CD4-positive, alpha-beta T cell treated with Interleukin-15 for 4 hours (primary cell): Measurements from ENCODE around the gene WLS.
"Not testable (repeated sequence)": the region's sequence is repeated elsewhere in the genome, so short reads cannot be mapped to it uniquely, and the experiment has no call there.

Source experiments
- DNase-seq: peaks from one replicate; pipeline ENCODE4 v3.0.0-alpha.2; 2020; ENCODE audit warnings: low spot score

WLS gene

DNA sequence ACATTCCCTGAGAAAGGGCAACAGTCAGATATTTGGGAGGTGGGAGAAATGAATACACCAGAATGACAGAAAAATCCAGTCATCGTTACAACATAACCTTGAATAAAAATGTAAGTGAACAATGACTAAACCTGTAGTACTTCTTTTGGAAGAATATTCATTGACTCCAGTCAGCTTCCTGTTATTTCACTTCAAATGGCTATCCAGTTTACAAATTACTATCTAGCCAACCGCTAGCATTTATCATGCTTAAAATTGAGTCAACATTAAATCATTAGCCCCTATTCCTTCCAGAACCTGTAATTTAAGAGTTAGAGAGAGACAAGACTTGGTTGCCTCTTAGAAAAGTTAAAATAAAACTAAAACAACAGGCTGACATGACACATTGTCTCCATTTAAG, 33.6 kb downstream of the WLS start:
- DNase-seq, result no peak

DNA sequence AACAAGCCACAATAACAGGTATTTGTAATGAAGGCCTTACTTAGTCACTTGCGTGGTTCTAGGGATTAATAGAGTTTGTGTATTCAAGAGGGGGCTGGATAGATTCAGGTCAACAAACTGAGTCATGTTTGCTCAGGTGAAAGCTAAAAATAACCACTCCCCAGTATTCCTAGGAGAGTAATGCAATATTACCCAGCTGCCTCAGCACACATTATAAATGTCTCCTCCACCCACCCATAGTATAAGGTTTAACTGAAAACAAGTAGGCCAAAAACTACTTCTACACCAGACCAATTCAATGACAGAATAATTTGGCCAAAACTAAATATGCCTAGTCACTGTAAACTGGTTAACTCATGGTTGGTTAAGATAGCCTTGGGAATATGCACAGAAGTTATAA, 34.4 kb downstream of the WLS start:
- no peak for DNase-seq

DNA sequence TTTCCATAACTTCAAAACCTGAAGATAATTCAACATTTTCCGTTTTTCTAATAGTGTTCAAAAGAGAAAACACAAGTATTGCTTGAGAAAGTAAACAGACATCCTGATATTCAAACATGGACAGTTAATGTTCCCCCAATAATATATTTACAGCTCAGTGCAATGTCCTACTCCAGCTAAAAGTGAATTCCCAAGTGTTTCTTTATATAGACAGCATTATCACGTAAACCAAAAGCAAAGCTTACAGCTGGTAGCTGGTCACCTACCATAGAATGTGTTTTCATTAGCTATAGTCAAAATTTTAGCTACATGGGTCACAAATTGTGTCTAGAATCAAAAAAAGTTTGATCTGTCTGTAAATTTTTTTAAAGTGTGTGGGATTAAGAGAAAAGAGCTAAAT, 34.9 kb downstream of the WLS start:
- no peak for DNase-seq

DNA sequence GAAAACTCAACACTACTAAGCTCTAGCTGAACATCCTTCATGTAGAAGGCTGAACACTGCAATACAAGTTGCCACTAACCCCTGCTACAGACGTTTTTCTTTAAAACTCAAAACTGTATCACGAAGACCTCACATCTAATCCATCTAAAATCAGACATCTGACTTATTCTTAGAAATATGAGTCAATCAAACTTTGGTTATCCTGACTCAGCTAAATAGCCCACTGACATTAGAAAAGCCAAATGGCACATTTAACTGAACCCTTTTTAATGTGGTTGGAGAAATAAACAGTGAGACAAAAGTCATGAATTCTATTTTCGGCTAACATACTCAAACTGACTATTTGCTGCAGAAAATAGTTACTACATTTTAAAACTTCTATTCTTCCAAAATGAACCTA, 35.6 kb downstream of the WLS start:
- DNase-seq, result no peak

DNA sequence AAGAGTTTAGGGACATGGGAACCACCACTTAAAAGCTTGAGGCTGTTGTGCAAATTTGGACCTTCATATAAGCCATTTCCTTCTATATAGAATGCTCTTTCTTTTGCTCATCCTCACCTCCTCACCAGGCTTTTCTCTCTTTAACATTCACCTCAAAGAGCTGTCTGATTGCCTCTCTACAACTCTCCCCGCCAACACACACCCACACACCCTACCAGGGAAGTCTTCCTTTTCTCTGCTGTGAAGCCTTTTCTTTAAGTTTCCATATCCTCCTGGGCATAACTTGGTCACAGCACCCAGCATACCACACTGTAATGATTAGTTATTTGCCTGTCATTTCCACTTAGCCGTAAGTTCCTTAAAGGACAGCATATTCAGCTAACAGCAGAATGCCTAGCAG, 40.6 kb downstream of the WLS start:
- no peak for DNase-seq

DNA sequence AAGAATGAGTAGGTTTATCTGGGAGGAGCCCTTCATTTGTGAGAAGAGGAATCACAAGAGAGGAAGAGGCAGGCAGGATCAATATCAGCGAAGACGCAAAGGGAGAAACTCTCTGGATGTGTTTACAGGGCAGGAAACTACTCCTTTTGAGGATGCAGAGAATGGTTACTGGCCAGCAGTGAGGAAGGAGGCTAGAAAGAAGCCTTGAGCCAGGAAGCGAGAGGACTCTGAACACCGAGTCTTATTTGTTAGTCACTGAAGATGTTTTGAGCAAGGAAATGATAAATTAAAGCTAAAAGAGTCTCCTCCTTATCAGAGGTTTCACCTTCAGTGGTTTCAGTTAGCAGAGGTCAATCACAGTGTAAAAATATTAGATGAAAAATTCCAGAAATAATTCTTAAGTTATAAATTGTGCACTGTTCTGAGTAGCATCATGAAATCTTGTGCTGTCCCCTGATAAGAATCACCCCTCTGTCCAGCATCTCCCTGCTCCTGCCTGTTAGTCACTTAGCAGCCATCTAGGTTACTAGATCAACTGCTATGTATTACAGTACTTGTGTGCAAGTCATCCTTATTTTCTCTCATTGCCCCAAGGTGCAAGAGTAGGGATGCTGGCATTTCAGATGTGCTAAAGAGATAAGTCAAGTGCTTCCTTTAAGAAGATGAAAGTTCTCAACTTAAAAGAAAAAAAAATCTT, 43.5 kb downstream of the WLS start:
- DNase-seq, result no peak

DNA sequence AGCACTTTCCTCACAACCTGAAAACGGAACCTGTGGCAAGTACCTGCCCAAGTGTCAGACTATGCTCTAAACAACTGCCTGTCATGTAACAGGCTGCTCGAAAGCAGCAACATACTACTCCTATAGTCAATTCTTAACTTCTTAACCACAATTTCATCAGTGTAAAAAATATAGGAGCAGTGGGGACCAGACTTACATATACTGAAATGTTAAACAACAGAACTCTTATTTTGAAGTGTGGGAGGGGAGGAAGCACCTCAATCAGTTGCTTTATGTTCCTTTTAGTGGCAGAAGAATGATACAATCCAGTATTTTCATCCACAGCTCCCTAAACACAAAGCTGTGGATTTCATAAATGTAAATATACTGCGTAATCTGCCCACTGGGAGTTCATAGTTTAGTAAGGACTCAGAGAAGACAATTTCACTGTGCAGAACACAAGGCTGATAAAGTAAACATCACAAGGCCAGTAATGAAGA, 44.2 kb downstream of the WLS start:
- no peak for DNase-seq

DNA sequence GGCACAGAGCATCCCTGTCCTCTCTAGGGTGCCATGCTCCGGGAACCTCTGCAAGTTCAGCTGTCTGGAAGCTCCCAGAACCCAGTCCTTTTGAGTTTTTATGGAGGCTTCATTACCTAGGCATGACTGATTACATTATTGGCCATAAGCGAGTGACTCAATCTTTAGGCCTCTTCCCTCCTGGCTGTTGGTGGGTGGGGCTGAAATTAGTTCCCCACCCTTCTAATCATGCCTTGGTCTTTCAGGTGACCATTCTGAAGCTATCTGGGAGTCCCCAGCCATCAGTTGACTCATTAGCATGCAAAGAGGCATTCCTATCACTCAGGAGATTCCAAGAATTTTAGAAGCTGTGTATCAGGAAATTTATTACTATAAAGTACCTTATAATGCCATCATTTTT, 46.6 kb downstream of the WLS start:
- no peak for DNase-seq

DNA sequence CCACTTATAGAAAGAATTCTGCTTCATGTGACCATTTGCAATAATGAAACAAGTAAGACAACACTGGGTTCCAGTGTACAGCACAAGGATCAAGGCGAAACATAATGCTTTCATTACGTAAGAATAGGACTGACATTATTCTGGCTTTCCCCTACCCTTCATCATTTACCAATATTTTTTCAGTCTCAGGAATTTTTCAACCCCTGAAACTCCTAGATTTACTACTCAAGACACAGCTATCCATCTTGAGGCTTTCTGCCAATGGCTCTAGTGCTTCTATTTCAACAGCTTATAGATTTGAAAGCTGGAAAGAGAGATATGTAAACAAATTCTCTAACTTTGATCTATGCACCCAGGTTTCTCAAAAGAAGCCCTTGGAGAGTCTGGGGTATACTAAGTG, 48.4 kb downstream of the WLS start:
- DNase-seq, result no peak

DNA sequence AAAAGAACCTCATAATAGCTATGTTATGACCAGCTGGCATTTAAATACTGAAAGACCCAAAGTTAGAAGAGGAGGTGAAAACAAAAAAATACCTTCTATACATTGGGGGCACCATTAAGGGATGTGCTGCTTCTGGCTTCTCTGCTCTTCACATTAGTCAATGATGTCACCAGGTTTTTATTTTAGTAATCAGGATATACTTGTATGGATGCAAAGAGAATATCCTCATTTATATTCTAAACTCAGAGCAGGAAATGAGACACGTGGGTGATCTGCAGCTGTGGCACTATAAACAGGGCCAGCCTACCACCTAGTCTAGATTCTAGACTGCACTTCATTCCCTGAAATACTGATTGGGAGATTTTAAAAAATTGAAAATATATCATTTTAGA, 51.2 kb downstream of the WLS start:
- DNase-seq, result no peak

DNA sequence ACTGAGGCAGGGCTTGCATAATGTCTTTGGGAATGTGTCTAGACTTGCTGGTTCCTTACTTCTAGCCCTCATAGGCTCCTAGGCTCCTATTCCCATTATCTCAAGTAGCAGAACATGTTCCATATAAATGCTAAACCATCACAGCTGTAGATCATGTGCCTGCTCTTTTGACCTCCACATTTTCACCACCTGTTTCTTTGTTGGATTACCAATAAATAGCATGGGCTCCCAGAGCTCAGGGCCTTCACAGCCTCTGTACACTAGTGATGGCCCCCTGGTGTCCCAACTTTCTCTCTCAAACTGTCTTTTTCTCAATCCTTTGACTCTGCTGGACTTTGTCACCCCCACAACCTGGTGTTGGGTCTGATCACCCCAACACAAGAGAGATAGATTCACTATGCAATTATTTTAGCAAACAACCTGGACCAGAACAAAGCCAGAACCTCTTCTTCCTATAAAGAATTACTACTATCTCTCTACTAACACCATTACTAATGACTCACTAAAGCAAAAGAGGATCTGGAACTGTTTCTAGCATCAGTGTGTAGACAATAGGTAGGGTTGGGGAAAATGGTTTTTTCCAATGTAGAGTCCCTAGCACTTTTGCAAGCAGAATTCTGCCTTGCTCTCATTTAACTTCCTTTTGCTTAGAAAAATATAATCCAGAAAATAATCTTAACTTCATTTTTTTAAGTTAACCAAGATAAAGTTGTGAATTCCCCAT, 51.7 kb downstream of the WLS start:
- no peak for DNase-seq

DNA sequence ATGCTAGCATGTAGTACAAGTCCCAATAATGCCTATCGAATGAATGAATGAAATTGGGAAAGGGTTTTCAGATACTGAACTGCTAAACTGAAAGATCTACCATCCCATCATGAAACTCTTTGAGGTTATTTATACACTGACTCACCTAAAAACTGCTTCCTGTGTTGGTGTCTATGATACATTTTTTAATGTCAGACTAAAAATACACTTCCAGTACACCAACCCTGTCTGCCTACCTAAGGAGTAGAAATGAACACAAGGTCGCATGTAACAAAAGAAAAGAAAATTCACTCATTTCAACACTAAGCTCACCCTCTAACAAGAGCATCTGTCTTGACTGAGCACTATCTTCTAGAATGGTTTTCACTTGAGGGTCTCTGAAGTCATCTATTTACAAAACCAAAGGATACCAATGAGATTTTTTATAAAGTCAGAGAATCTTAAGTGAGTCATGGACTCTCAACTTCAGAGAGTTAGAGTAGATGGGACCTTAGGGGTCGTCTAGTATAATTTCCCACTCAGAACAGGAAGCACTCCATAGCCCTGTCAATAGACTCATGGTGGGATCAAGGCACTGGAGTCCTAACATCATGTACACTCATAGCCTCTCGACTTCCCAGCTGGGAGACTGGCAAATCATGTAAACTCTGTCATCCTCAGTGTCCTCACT, 53.4 kb downstream of the WLS start:
- DNase-seq, result no peak

DNA sequence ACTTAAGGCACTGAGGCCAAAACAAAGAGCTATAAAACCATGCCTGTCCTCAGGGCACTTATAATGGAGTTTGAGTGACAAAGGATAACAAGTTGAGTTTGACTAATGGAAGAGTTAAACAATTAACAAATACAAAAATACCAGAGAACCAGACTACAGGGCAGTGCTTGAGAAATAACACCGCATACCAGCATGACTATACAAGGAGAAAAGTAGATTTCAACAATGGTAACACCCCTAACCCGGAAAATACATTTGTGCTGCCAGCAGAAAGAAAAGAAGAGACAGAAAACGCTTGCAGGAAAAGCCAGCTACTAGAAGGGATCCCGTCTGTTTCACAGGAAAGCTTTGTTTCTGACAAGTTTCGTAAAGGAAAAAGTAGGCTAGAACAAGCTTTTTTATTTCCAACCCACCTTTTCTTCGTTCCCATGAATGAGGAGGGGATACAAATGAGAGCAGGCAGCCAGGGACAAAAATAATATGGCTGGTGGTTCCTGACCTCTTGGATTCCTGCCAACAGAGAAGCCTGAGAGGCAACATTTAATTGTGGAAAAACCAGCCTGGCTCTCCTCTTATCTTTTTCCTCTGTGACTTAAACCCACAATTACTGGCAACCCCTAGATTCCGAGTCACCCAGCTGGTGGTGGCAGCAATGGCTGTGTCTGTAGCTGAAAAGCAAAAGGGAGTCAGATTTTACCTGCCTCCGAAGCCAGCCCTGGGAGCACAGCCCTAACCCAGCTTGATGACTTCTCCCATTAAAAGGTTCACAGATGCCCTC, 56.5 kb downstream of the WLS start:
- DNase-seq, result no peak

DNA sequence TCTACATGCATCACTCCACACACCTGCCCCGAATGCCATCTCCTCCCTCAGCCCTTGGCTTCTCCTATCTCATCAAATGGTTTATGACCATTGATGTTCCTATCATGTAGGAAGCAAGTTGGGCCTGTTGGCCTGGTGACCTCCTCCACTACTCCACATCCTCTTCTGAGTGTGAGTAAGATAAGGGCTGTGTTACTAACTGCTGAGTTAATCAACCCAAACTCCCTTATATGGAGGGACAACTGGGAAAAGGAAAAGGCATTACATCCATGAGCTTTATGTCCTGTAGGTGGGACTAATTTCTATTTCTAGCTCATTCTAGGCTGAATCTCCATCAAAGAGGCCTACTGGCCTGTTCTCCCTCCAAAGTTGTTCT, 57.6 kb downstream of the WLS start:
- DNase-seq, result no peak

DNA sequence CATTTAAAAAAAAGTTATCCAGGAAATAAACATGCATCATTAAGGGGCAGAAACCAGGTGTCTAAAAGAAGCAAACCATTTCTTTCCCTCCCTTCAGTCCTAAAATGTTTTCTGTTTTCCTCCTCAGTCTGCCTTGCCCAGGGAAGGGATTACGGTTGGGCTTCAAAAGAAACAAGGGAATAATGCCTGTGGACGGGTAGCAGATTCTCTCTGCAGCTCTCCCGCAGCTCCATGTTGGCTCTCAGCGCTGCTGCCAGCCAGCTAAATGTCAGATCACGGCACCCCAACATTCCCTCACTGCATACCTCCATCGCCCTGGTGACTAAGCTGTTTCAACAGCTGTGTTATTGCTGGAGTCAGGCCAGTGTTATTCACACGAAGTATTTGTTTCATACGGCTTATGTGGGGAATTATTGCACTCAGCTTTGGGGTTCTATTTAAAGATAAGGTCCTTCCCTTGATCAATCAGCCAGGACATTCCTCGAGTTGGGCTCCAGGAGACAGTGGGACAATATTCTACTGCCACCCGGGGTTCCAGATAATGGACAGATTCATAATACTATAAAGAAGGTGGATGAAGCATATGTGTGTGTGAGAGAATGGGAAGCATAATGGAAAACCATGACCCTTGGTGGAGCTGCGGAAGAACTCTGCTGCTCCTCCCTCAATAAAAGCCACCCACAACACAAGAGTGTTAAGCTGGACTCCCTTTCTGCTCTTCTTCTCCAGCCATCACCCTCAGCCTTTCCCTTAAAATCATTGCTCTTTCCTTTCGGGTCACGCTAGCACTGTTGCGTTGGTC, 58.2 kb downstream of the WLS start:
- no peak for DNase-seq

DNA sequence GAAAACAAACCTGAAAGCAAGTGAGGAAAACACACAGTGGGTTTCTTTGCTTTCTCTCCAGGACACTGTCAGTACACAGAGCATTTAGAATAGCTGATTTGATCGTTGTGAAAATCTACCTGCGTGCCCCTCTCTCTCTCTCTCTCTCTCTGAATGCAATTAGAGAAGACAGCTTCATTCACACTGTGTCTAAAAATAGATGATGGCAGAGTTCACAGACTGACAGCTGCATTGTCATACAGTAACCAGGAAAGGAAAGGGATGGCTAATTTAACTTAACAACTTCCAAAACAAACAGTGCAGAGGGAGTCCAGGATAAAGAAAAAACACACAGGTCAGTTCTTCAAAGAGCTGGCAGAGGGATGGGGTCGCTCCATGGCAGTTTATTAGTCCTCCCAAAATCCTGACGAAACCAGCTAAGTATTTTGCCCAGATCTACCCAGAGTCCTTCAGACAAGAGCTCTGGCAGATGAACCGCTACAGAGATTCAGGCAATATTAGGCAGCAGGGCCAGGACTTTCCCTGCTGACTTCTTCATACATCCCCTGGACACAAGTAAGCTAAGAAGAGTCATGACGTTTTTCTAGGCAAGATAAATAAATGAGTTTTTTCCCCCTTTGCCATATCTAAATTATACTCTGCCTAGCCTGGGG, 58.9 kb downstream of the WLS start:
- DNase-seq, result no peak

DNA sequence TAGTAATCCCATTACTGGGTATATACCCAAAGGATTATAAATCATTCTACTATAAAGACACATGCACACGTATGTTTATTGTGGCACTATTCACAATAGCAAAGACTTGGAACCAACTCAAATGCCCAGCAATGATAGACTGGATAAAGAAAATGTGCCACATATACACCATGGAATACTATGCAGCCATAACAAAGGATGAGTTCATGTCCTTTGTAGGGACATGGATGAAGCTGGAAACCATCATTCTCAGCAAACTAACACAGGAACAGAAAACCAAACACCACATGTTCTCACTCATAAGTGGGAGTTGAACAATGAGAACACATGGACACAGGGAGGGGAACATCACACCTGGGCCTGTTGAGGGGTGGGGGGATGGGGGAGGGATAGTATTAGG, 60.5 kb downstream of the WLS start:
- DNase-seq, result not testable (repeated sequence)

DNA sequence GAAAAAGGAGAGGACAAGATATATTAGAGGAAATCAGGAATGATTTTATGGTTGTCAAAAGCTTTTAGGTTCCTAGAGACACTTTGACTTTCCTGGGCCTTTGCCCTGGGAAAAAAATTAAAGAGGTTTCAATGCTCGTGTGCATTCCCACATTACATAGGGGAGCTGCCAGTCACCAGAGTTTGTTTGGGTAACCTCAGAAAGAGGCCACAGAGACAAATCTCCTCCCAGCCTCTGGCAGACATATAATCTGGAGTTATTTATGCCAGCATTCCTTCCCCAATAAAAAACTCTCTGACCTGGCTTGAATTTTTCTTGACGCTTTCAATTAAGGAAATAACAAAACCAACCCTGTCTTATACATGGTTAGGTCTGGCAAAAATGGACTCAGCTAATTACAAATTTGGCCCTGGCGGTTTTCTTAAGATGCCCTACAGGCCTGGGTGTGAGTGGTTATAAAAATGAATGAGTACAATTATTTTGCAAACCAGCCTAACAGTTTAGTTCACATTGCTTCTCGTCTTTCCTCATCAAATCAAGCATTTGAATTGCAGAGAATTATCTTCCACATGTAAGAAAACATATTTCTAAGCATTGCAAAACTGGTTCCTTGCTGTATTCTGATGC, 63.7 kb downstream of the WLS start:
- DNase-seq, result no peak

DNA sequence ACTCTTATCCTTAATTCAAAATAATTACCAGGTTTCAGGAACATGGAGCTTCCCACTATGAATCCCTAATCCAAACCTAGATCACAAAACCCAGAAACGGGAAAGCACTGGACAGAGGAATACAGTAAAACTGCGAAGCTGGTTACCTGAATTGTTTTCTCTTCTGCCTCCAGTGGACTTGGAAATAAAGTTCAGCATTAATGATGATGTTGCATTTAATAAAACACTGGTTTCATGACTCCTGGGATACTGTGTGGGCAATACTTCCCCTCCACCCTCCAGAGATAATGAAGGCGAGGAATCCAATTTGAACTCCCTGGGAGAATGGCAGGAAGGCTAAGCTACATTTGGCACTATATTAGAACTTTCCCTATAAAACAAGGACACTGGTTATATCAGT, 65.1 kb downstream of the WLS start:
- no peak for DNase-seq

DNA sequence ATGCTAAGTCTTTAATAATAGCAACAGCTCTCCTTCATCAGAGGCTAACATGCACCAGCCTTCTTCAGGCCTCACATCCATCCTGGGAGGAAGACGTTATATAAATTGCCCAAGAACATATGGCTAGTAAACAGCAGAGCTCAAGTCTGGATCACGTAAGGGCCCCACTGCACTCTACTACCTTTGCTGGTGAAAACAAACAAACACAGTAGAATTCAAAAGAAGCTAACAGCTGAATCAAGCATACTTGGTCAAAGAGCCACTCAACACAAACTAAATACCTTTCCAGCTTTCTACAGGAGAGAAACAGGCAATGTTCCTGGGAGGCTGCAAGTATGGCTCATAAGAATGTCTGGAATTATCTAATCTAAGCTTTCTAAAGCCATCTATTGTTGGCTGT, 66.0 kb downstream of the WLS start:
- DNase-seq, result no peak

DNA sequence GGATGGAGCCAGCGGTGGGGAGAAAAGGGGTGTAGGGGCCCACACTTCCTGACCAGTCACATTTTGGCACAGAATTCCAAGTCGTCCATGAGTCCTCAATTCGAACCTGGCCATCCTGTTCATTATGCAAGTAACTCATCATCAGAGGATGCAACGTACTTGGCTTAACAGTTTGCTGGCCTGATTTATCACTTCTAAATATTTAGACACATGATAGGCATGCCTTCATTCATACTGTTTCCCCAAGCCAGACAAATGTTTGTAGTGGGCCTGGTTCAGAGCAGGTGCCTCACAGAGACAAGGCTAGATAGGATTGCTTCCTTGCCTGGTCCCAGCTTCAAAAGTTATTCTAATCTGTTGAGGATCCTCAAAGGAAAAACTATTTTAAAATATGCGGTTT, 66.7 kb downstream of the WLS start:
- DNase-seq, result no peak
